ENCODE measurements around the gene ETNK2.
"Not testable (repeated sequence)": the region's sequence is repeated elsewhere in the genome, so short reads cannot be mapped to it uniquely, and the experiment has no call there.

The ETNK2 gene

GRCh38 chr1:204098683-204099082, 53.2 kb downstream of the ETNK2 start:
- DNase-seq (ENCODE audit: low read depth) = no peak

GRCh38 chr1:204096931-204097330, 54.9 kb downstream of the ETNK2 start:
- DNase-seq (ENCODE audit: low read depth) = no peak

- DNase-seq (ENCODE audit: low read depth) = no peak
Observed at GRCh38 chr1:204094856-204095634, 56.8 kb downstream of the ETNK2 start.

- DNase-seq (ENCODE audit: low read depth) = no peak
Observed at GRCh38 chr1:204094313-204094729, 57.5 kb downstream of the ETNK2 start.

GRCh38 chr1:204093781-204094180, 58.1 kb downstream of the ETNK2 start:
- DNase-seq (ENCODE audit: low read depth) = no peak

- DNase-seq (ENCODE audit: low read depth) = no peak
Observed at GRCh38 chr1:204093421-204093717, 58.5 kb downstream of the ETNK2 start.

GRCh38 chr1:204092632-204093420, 59.0 kb downstream of the ETNK2 start:
- no peak for DNase-seq (ENCODE audit: low read depth)

GRCh38 chr1:204091787-204092312, 60.0 kb downstream of the ETNK2 start:
- no peak for DNase-seq (ENCODE audit: low read depth)

- DNase-seq (ENCODE audit: low read depth) = no peak
Observed at GRCh38 chr1:204091066-204091465, 60.8 kb downstream of the ETNK2 start.

- DNase-seq (ENCODE audit: low read depth) = not testable (repeated sequence)
Observed at GRCh38 chr1:204090132-204090531, 61.7 kb downstream of the ETNK2 start.

- peak; percentile 74 for DNase-seq (ENCODE audit: low read depth)
Observed at GRCh38 chr1:204089044-204089751, 62.6 kb downstream of the ETNK2 start.

GRCh38 chr1:204088596-204088995, 63.2 kb downstream of the ETNK2 start:
- no peak for DNase-seq (ENCODE audit: low read depth)

GRCh38 chr1:204087893-204088528, 63.8 kb downstream of the ETNK2 start:
- no peak for DNase-seq (ENCODE audit: low read depth)

GRCh38 chr1:204087181-204087892, 64.5 kb downstream of the ETNK2 start:
- DNase-seq (ENCODE audit: low read depth) = no peak

- DNase-seq (ENCODE audit: low read depth) = no peak
Observed at GRCh38 chr1:204085876-204086275, 66.0 kb downstream of the ETNK2 start.

- DNase-seq (ENCODE audit: low read depth) = no peak
Observed at GRCh38 chr1:204084247-204084772, 67.5 kb downstream of the ETNK2 start.

GRCh38 chr1:204083491-204083890, 68.4 kb downstream of the ETNK2 start:
- DNase-seq (ENCODE audit: low read depth) = no peak

GRCh38 chr1:204081791-204082513, 69.9 kb downstream of the ETNK2 start:
- DNase-seq (ENCODE audit: low read depth) = no peak

- no peak for DNase-seq (ENCODE audit: low read depth)
Observed at GRCh38 chr1:204081164-204081790, 70.6 kb downstream of the ETNK2 start.
